ENCODE measurements around the gene ITGA5.

The ITGA5 gene

DNA sequence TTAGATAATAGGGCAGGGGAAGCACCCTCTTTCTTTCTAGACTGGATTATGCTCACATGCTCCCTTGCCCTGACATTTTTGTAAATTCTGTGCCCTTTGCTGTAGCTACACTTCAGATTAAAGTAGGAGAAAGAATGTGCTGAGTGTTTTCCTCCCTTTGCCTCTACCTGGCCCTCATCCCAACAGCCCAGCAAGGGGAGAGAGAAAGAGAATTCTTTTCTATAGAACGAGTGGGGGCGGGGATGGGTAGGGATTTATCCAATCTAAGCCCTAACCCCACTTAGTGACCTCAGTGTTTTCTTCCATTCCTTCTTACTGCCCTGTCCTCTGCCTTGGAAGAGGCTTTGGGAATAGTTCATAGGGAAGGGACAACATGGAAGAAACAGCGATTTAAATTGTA lies 68.3 kb downstream of the ITGA5 start:
- Histone ChIP-seq H3K9me3 (ENCODE audit: insufficient read depth, low read length) (no peaks in the 10 kb centered on the region), H3K9me2 (replicated peaks; ENCODE audit: insufficient read depth, low read length) (no peaks in the 10 kb centered on the region), H3K27ac (ENCODE audit: low read depth, low read length) (no peak overlapping the region), H3K27me3 (ENCODE audit: low read length) (no peaks in the 10 kb centered on the region), H3F3A (ENCODE audit: insufficient read depth) (no peaks in the 10 kb centered on the region), H2AFZ (ENCODE audit: low read depth, low read length, severe bottlenecking) (no peak overlapping the region), H3K4me2 (ENCODE audit: low read depth, low read length, poor library complexity, severe bottlenecking) (no peak overlapping the region), H3K79me2 (ENCODE audit: insufficient read depth, low read length) (no peaks in the 10 kb centered on the region), H4K20me1 (ENCODE audit: low read depth, low read length) (no peaks in the 10 kb centered on the region), H3K36me3 (ENCODE audit: low read length) (0 out of 2 replicates have a peak, but pooled peaks cover 7% of the 10 kb centered on the region), H3K9ac (ENCODE audit: low read length) (no peak overlapping the region), H3K4me3 (ENCODE audit: insufficient read depth, low read length, poor library complexity, severe bottlenecking) (no peak overlapping the region)
- TF ChIP-seq, protein P1, sequence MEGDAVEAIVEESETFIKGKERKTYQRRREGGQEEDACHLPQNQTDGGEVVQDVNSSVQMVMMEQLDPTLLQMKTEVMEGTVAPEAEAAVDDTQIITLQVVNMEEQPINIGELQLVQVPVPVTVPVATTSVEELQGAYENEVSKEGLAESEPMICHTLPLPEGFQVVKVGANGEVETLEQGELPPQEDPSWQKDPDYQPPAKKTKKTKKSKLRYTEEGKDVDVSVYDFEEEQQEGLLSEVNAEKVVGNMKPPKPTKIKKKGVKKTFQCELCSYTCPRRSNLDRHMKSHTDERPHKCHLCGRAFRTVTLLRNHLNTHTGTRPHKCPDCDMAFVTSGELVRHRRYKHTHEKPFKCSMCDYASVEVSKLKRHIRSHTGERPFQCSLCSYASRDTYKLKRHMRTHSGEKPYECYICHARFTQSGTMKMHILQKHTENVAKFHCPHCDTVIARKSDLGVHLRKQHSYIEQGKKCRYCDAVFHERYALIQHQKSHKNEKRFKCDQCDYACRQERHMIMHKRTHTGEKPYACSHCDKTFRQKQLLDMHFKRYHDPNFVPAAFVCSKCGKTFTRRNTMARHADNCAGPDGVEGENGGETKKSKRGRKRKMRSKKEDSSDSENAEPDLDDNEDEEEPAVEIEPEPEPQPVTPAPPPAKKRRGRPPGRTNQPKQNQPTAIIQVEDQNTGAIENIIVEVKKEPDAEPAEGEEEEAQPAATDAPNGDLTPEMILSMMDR (IDR thresholded peaks at IDR 0.05; ENCODE audit: insufficient read depth, low read length, poor library complexity, severe bottlenecking) = no peak
- TF ChIP-seq EZH2phosphoT487 (conservative IDR thresholded peaks at IDR 0.05; ENCODE audit: low read length) = no peak

DNA sequence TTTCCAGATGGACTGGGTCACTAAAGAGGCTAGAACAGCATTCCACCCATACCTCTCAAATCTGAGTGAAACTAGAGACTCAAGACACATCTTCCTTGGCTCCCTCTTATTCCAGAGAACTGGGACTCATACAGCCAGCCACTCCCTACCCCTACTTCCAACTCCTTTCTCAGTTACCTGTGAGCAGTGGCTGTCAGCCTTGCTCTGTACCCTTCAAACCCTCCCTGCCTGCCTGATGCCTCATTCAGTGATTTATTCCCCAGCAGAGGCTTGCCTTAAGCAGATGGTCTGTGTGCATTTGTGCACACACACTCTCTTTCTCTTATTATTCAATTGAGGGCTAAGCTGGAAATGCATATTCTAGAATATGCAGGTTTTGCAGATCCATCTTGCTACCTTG lies 69.4 kb downstream of the ITGA5 start:
- H3K9me2 ChIP-seq (replicated peaks; ENCODE audit: insufficient read depth, low read length) = no peaks in the 10 kb centered on the region
- 0 out of 2 replicates have a peak, but pooled peaks cover 7% of the 10 kb centered on the region for H3K36me3 ChIP-seq (ENCODE audit: low read length)
- no peak overlapping the region for H3K4me3 ChIP-seq (ENCODE audit: insufficient read depth, low read length, poor library complexity, severe bottlenecking)
- H2AFZ ChIP-seq (ENCODE audit: low read depth, low read length, severe bottlenecking) = no peak overlapping the region
- no peaks in the 10 kb centered on the region for H4K20me1 ChIP-seq (ENCODE audit: low read depth, low read length)
- H3K79me2 ChIP-seq (ENCODE audit: insufficient read depth, low read length) = no peaks in the 10 kb centered on the region
- no peaks in the 10 kb centered on the region for H3F3A ChIP-seq (ENCODE audit: insufficient read depth)
- no peak overlapping the region for H3K9ac ChIP-seq (ENCODE audit: low read length)
- no peaks in the 10 kb centered on the region for H3K9me3 ChIP-seq (ENCODE audit: insufficient read depth, low read length)
- no peaks in the 10 kb centered on the region for H3K27me3 ChIP-seq (ENCODE audit: low read length)
- no peak for TF ChIP-seq EZH2phosphoT487 (conservative IDR thresholded peaks at IDR 0.05; ENCODE audit: low read length)
- TF ChIP-seq, protein P1 (IDR thresholded peaks at IDR 0.05; ENCODE audit: insufficient read depth, low read length, poor library complexity, severe bottlenecking) = no peak
- no peak overlapping the region for H3K4me2 ChIP-seq (ENCODE audit: low read depth, low read length, poor library complexity, severe bottlenecking)
- H3K27ac ChIP-seq (ENCODE audit: low read depth, low read length) = no peak overlapping the region

DNA sequence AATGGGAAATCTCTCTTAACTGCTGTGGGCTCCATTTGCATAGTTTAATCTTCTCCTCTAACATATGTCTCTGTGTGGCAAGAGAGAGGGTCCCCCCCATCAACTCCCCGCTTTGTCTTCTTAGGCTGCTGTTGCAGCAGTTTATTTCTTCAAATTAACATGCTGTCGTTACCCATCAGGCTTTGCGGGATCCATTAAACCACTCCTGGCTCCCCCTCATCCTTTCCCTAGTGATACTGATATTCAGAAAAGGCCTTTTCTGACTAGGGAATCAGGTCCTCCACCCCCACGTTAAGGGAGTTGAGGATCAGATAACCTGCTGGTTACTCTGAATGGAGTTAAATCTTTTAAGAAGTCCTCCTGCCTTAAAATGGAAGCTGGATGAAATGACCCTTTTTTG lies 70.0 kb downstream of the ITGA5 start:
- Histone ChIP-seq H3K9me3 (ENCODE audit: insufficient read depth, low read length) (no peaks in the 10 kb centered on the region), H3K9me2 (replicated peaks; ENCODE audit: insufficient read depth, low read length) (no peaks in the 10 kb centered on the region), H3K4me3 (ENCODE audit: insufficient read depth, low read length, poor library complexity, severe bottlenecking) (no peak overlapping the region), H3K4me2 (ENCODE audit: low read depth, low read length, poor library complexity, severe bottlenecking) (no peak overlapping the region), H3K27me3 (ENCODE audit: low read length) (no peaks in the 10 kb centered on the region), H3K9ac (ENCODE audit: low read length) (no peak overlapping the region), H3K79me2 (ENCODE audit: insufficient read depth, low read length) (no peaks in the 10 kb centered on the region), H4K20me1 (ENCODE audit: low read depth, low read length) (no peaks in the 10 kb centered on the region), H2AFZ (ENCODE audit: low read depth, low read length, severe bottlenecking) (no peak overlapping the region), H3K27ac (ENCODE audit: low read depth, low read length) (no peak overlapping the region), H3K36me3 (ENCODE audit: low read length) (0 out of 2 replicates have a peak, but pooled peaks cover 7% of the 10 kb centered on the region), H3F3A (ENCODE audit: insufficient read depth) (no peaks in the 10 kb centered on the region)
- TF ChIP-seq, protein P1 (IDR thresholded peaks at IDR 0.05; ENCODE audit: insufficient read depth, low read length, poor library complexity, severe bottlenecking) = no peak
- no peak for TF ChIP-seq EZH2phosphoT487 (conservative IDR thresholded peaks at IDR 0.05; ENCODE audit: low read length)
